GM13977 (cell line): ENCODE data around the gene USP7.

ENCODE experiments used
- DNase-seq: peaks from one replicate; pipeline ENCODE4 v3.0.0; 2012; ENCODE audit warnings: low spot score
- in situ Hi-C: fragments of 300-500 bp; cut with MboI; formaldehyde crosslinking; loops from one replicate; pipeline ENCODE4 v1.12.0; 2022; ENCODE audit warnings: low sequenced_read_pairs, low pct_unique_long_range_greater_than_20kb, mixed read lengths, inconsistent platforms; ENCODE audit not compliant: unreplicated experiment
- TF ChIP-seq, protein P1 (sequence below): IDR thresholded peaks from 2 replicates; pipeline ENCODE4 v1.5.1; 2012; ENCODE audit warnings: mild to moderate bottlenecking, control low read depth; ENCODE audit not compliant: insufficient read depth; ENCODE audit errors: extremely low read depth, missing control alignments

Gene USP7

GRCh38 chr16:8888951-8889892 is 74.5 kb downstream of the USP7 start:
- in situ Hi-C loops = no loop called here
- no peak for DNase-seq
- TF ChIP-seq, protein P1, sequence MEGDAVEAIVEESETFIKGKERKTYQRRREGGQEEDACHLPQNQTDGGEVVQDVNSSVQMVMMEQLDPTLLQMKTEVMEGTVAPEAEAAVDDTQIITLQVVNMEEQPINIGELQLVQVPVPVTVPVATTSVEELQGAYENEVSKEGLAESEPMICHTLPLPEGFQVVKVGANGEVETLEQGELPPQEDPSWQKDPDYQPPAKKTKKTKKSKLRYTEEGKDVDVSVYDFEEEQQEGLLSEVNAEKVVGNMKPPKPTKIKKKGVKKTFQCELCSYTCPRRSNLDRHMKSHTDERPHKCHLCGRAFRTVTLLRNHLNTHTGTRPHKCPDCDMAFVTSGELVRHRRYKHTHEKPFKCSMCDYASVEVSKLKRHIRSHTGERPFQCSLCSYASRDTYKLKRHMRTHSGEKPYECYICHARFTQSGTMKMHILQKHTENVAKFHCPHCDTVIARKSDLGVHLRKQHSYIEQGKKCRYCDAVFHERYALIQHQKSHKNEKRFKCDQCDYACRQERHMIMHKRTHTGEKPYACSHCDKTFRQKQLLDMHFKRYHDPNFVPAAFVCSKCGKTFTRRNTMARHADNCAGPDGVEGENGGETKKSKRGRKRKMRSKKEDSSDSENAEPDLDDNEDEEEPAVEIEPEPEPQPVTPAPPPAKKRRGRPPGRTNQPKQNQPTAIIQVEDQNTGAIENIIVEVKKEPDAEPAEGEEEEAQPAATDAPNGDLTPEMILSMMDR = no peak

DNA sequence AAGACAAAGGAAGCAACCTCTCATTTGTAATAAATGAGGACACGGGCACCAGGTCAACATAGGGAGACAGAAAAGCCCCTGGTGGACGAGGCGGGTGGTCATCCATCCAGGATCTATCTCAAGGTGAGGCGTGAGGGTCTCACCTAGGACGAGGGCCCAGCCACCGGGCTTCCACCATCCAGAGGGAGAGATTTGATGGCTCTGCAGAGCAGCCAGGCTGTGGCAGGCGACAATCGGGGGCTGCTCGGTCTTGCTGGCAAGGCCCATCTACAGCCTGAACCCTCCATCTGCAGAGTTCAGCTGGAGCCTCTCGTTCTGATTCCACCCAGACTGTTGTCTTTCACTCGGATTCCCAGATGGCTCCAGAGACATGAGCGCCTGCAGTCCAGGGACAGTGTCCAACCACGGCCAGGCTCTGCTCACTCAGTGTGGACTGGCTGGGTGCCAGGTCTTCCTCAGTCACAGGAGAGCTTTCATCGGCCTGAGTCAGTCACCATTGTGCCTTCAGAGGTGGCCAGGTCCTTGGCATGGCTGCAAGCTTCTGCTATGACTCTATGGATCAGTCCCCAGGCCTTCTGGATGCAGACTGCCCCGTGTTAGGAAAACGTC is 75.7 kb downstream of the USP7 start:
- in situ Hi-C loops = no loop called here
- DNase-seq = no peak
- TF ChIP-seq, protein P1 = no peak

GRCh38 chr16:8887431-8887765 is 76.3 kb downstream of the USP7 start:
- in situ Hi-C loops = no loop called here
- TF ChIP-seq, protein P1 = no peak
- DNase-seq = no peak

DNA sequence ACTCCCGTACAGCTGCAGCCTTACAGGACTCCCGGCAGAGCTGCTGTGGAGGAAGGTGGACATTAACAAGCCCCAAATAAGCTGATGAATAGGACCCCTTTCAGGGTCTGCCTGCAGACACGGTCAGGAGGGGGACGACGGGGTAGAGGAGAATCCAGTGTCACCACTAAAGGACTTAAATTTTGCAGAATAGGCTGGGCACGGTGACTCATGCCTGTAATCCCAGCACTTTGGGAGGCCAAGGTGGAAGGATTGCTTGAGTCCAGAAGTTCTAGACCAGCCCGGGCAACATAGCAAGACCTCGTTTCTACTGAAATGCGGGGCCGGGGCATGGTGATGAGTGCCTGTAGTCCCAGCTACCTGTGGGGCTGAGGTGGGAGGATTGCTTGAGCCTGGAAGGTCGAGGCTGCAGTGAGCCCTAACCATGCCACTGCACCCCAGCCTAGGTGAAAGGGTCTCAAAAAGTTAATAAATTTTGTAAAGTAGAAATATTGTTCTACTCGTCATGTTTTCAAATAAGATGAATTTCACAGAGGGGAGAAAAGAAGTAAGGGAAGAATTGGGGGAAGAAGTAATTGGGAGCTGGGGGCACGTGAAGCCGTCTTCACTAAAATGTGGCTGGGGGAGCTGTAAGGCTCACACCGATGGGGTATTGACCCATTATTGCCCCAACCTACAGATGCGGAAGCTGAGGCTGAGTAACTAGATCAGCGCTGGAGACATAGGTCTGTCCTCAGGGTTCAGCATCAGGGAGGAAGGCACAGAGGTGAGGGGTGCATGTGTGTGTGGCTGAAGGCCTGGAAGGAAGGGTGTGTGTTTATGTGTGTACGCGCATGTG is 76.9 kb downstream of the USP7 start:
- DNase-seq = no peak
- in situ Hi-C loops = no loop called here
- TF ChIP-seq, protein P1 = no peak

DNA sequence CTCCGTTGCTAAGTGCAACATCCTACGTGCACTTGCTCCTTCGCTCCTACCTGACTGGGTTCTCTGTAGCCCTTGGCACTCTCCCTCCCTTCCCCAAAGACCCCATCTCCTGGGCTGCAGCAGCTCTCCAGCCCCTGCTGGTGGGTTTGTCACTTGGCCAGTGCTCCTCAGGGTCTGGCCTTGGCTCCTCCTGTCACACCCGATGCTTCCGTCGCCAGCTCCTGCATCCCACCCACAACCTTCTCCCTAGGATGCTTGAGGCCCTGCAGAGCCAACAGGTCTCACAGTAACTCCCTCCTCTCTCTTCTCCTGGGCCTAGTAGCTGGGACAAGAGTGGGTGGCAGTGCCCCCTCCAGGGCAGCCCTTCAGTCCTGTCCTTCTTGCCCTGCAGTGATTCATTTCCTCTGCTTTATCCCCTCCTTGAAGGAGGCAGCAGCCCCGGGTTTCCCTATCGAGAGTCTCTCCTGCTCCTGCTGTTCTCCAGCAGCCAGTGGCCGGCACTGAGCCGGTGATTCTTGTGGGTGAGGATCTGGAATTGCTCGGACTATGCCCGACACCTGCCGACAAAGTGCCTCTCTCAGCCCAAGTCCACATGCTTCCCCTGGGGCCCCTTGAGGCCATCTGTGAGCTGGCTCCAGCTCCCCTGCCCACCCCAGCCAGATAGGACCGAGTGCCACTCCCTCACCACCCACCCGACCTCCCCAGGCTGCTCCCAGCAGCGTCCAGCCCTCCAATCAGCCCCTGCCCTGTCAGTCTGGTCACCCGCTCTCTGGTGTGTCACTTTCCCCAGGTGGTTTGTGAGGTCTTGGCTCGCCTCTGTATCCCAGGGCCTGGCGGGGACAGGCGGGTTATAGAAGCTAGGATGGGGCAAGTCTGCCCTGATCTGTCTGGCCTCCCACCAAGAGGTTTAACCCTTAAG is 77.8 kb downstream of the USP7 start:
- no peak for DNase-seq
- TF ChIP-seq, protein P1 = no peak
- in situ Hi-C loops = no loop called here
